Liver (tissue), 9 donors: Measurements from ENCODE around the gene DGCR2. TPM values are rescaled to one million over a fixed set of nuclear protein-coding genes. Genes with fewer than 3 reads are reported as not detected.

Experiments
- DNase-seq: peaks from one replicate; pipeline ENCODE4 v3.0.0-alpha.2; 2017; ENCODE audit warnings: low spot score
- H3K27ac ChIP-seq, 2 donors: one replicate each; pipeline ENCODE4 v1.7.0; 2013; ENCODE audit warnings: inconsistent platforms in 2 of 2, low read length in 2 of 2, control low read depth in 1 of 2, low read depth in 1 of 2, mild to moderate bottlenecking in 1 of 2
- H3K27me3 ChIP-seq, 4 donors: one replicate each; pipeline versions ENCODE4 v1.6.1 to v1.7.0; 2013; ENCODE audit warnings: low read length in 3 of 4, inconsistent platforms in 1 of 4, mild to moderate bottlenecking in 1 of 4, moderate library complexity in 1 of 4; ENCODE audit not compliant: control insufficient read depth in 4 of 4, insufficient read depth in 4 of 4
- H3K36me3 ChIP-seq, 4 donors: one replicate each; pipeline versions ENCODE4 v1.6.1 to v1.7.0; 2013; ENCODE audit warnings: low read length in 3 of 4, mild to moderate bottlenecking in 3 of 4, low read depth in 1 of 4, moderate library complexity in 1 of 4; ENCODE audit not compliant: control insufficient read depth in 4 of 4, insufficient read depth in 3 of 4
- H3K4me1 ChIP-seq, 4 donors: one replicate each; pipeline versions ENCODE4 v1.6.1 to v1.7.0; 2013; ENCODE audit warnings: low read length in 3 of 4, mild to moderate bottlenecking in 3 of 4, moderate library complexity in 1 of 4; ENCODE audit not compliant: control insufficient read depth in 4 of 4, insufficient read depth in 4 of 4
- H3K4me3 ChIP-seq, 3 donors: one replicate each; pipeline versions ENCODE4 v1.6.1 to v1.7.0; 2013; ENCODE audit warnings: low read length in 3 of 3, control low read depth in 1 of 3, low read depth in 1 of 3, mild to moderate bottlenecking in 1 of 3
- H3K9ac ChIP-seq, 2 donors: one replicate each; pipeline ENCODE4 v1.7.0; 2013; ENCODE audit warnings: low read length in 2 of 2, mild to moderate bottlenecking in 2 of 2, moderate library complexity in 2 of 2, control low read depth in 1 of 2, low read depth in 1 of 2
- H3K9me3 ChIP-seq, 4 donors: one replicate each; pipeline versions ENCODE4 v1.6.1 to v1.7.0; 2013; ENCODE audit warnings: low read length in 3 of 4; ENCODE audit not compliant: control insufficient read depth in 4 of 4
- ATF3 ChIP-seq: IDR thresholded peaks from 2 replicates; pipeline ENCODE4 v1.6.1; 2016; ENCODE audit warnings: antibody characterized with exemption
- CTCF ChIP-seq: fragments of 150-350 bp; IDR thresholded peaks from 2 replicates; pipeline ENCODE4 v1.5.1; 2017; ENCODE audit warnings: improper control_type of control experiment, low read depth, low read length; ENCODE audit not compliant: missing input control
- EGR1 ChIP-seq, 2 donors: IDR thresholded peaks; 2 replicates each; pipeline ENCODE4 v1.6.1; 2016 to 2018; ENCODE audit warnings: antibody characterized with exemption in 2 of 2, low read depth in 2 of 2
- FOXA1 ChIP-seq: IDR thresholded peaks from 2 replicates; pipeline ENCODE4 v1.6.1; 2016; ENCODE audit warnings: antibody characterized with exemption
- FOXA2 ChIP-seq: IDR thresholded peaks from 2 replicates; pipeline ENCODE4 v1.6.1; 2016; ENCODE audit warnings: antibody characterized with exemption
- GABPA ChIP-seq, 2 donors: IDR thresholded peaks in 1 of 2; conservative IDR thresholded peaks in 1 of 2; 2 replicates each; pipeline ENCODE4 v1.6.1; 2016; ENCODE audit warnings: antibody characterized with exemption in 2 of 2, mild to moderate bottlenecking in 1 of 2, moderate library complexity in 1 of 2
- HNF4A ChIP-seq, 2 donors: conservative IDR thresholded peaks; 2 replicates each; pipeline ENCODE4 v1.6.1; 2016; ENCODE audit warnings: antibody characterized with exemption in 2 of 2, mild to moderate bottlenecking in 2 of 2
- HNF4G ChIP-seq: IDR thresholded peaks from 2 replicates; pipeline ENCODE4 v1.6.1; 2016; ENCODE audit warnings: antibody characterized with exemption
- JUND ChIP-seq, 2 donors: IDR thresholded peaks; 2 replicates each; pipeline ENCODE4 v1.6.1; 2016; ENCODE audit warnings: antibody characterized with exemption in 2 of 2
- MAX ChIP-seq: IDR thresholded peaks from 2 replicates; pipeline ENCODE4 v1.6.1; 2016; ENCODE audit warnings: antibody characterized with exemption
- NR2F2 ChIP-seq: IDR thresholded peaks from 2 replicates; pipeline ENCODE4 v1.6.1; 2016; ENCODE audit warnings: antibody characterized with exemption
- RAD21 ChIP-seq, 2 donors: IDR thresholded peaks; 2 replicates each; pipeline ENCODE4 v1.6.1; 2016; ENCODE audit warnings: antibody characterized with exemption in 2 of 2, mild to moderate bottlenecking in 2 of 2
- REST ChIP-seq: IDR thresholded peaks from 2 replicates; pipeline ENCODE4 v1.6.1; 2016; ENCODE audit warnings: antibody characterized with exemption, mild to moderate bottlenecking
- RXRA ChIP-seq, 2 donors: IDR thresholded peaks; 2 replicates each; pipeline ENCODE4 v1.6.1; 2017 to 2018; ENCODE audit warnings: antibody characterized with exemption in 2 of 2, mild to moderate bottlenecking in 1 of 2
- SP1 ChIP-seq: IDR thresholded peaks from 2 replicates; pipeline ENCODE4 v1.6.1; 2018; ENCODE audit warnings: antibody characterized with exemption, mild to moderate bottlenecking
- TAF1 ChIP-seq: conservative IDR thresholded peaks from 2 replicates; pipeline ENCODE4 v1.6.1; 2016; ENCODE audit warnings: antibody characterized with exemption, mild to moderate bottlenecking
- YY1 ChIP-seq: IDR thresholded peaks from 2 replicates; pipeline ENCODE4 v1.6.1; 2016; ENCODE audit warnings: antibody characterized with exemption, mild to moderate bottlenecking
- ZBTB33 ChIP-seq: IDR thresholded peaks from 2 replicates; pipeline ENCODE4 v1.6.1; 2016; ENCODE audit warnings: antibody characterized with exemption
- WGBS: extraction: QIAGEN DNeasy Blood & Tissue Kit; methylation state at CpG from one replicate; pipeline ENCODE4 v1.1.7; 2013; 5-methylcytosine and 5-hydroxymethylcytosine counted together
- polyA plus RNA-seq, 2 donors: library from polyadenylated mRNA; stranded (reverse) in 1 of 2; unstranded in 1 of 2; fragments of 200-250 nt in 1 of 2; fragments of >200 nt in 1 of 2; fragmentation: Nextera tagmentation in 1 of 2; extraction: Ambion mirVana in 1 of 2; gene quantifications; one replicate each; pipeline versions ENCODE4 v1.2.1 to v1.2.3, GENCODE V29; 2013 to 2015
- total RNA-seq, 2 donors: library from RNA; depleted of rRNA; stranded (reverse); fragments of >200 nt; gene quantifications; one replicate each; pipeline ENCODE4 v1.2.3, GENCODE V29; 2014
- donor health status: healthy.
- donor health status: healthy.
- donor health status: healthy.
- donor health status: healthy.
- donor health status: healthy.

DGCR2 gene
- total and polyA plus RNA-seq, 4 donors = 11.2 to 30.0 (median 21.1) TPM

DNA sequence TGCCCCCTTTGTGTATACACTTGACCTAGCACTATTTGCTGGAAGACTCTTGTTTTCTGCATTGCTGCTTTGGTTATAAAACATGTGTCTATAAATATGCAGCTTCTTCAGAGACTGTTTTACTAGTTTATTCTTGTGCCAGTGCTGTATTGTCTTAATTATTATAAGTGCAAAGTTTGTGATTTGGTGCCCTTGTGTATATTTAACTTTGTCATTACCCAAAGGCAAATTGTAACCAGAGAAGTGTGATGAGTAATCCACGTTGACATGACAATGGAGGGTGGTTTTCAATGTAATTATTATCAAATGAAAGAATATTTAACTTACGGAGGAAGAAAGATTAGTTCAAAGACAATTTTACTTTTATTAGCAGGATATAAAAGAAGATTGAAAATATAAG, 111.1 kb downstream of the DGCR2 start:
- no peaks in the 10 kb centered on the region for H3K9me3 ChIP-seq
- H3K4me3 ChIP-seq = no peak overlapping the region
- peaks cover 3 to 7% (median 6%) of the 10 kb centered on the region in 4 donors for H3K4me1 ChIP-seq
- no peak for TF ChIP-seq NR2F2
- TF ChIP-seq FOXA1 = no peak
- no peak for TF ChIP-seq JUND (IDR thresholded peaks at IDR 0.05)
- no peak for TF ChIP-seq MAX
- no peak for TF ChIP-seq GABPA (IDR thresholded peaks at IDR 0.05 in 1 of 2, conservative IDR thresholded peaks at IDR 0.05 in 1 of 2)
- no peak for TF ChIP-seq ATF3
- TF ChIP-seq EGR1 (IDR thresholded peaks at IDR 0.05; ENCODE audit: low read depth in 2 of 2) = no peak
- TF ChIP-seq CTCF = no peak
- no peak for TF ChIP-seq HNF4A (conservative IDR thresholded peaks at IDR 0.05)
- TF ChIP-seq SP1 = no peak
- TF ChIP-seq HNF4G = no peak
- no peak for TF ChIP-seq RAD21 (IDR thresholded peaks at IDR 0.05)
- TF ChIP-seq TAF1 = no peak
- TF ChIP-seq ZBTB33 = no peak
- TF ChIP-seq RXRA (IDR thresholded peaks at IDR 0.05) = no peak
- TF ChIP-seq YY1 = no peak
- TF ChIP-seq REST = no peak
- no peak for TF ChIP-seq FOXA2
- DNase-seq = no peak
- no peak overlapping the region for H3K9ac ChIP-seq
- WGBS = 67% methylated on average over 2 of the region's 2 CpGs
- H3K27me3 ChIP-seq = no peaks in the 10 kb centered on the region
- H3K27ac ChIP-seq = no peak overlapping the region
- H3K36me3 ChIP-seq = no peaks in the 10 kb centered on the region
